GM12878 (cell line): Measurements from ENCODE around the gene PLEKHA7.

ENCODE experiments used
- BACH1 ChIP-seq: fragments of 450-650 bp; IDR thresholded peaks from 2 replicates; pipeline ENCODE4 v1.6.1; 2017; ENCODE audit warnings: mild to moderate bottlenecking, borderline replicate concordance
- CEBPB ChIP-seq, 2 experiments: fragments of 150-350 bp in 1 of 2; IDR thresholded peaks; 2 replicates each; pipeline ENCODE4 v1.6.1; 2012 to 2014; ENCODE audit warnings: low read depth in 2 of 2, low read length in 2 of 2, borderline replicate concordance in 1 of 2, inconsistent platforms in 1 of 2
- CTCF ChIP-seq, 3 experiments: IDR thresholded peaks in 2 of 3; conservative IDR thresholded peaks in 1 of 3; 2 replicates each; pipeline ENCODE4 v1.5.1; 2011; ENCODE audit warnings: low read depth in 3 of 3, low read length in 3 of 3, mild to moderate bottlenecking in 3 of 3, control low read depth in 2 of 3, moderate library complexity in 2 of 3, inconsistent platforms in 1 of 3, mixed read lengths in 1 of 3; ENCODE audit not compliant: control insufficient read depth in 2 of 3, insufficient read depth in 1 of 3; ENCODE audit errors: extremely low read depth in 1 of 3
- EZH2 ChIP-seq: IDR thresholded peaks from 2 replicates; pipeline ENCODE4 v1.6.1; 2012; ENCODE audit warnings: low read depth, mild to moderate bottlenecking, control low read depth, inconsistent platforms, low read length, borderline replicate concordance; ENCODE audit not compliant: control insufficient read depth
- FOXM1 ChIP-seq: IDR thresholded peaks from 2 replicates; pipeline ENCODE4 v1.6.1; 2012; ENCODE audit warnings: low read depth, mild to moderate bottlenecking, inconsistent platforms, low read length, moderate library complexity
- NFYB ChIP-seq: IDR thresholded peaks from 2 replicates; pipeline ENCODE4 v1.6.1; 2011; ENCODE audit warnings: low read depth, mild to moderate bottlenecking, low read length, improper control_type of control experiment, moderate library complexity; ENCODE audit not compliant: insufficient read depth
- POLR2A ChIP-seq: IDR thresholded peaks from 2 replicates; pipeline ENCODE4 v1.6.1; 2011; ENCODE audit warnings: low read depth, mild to moderate bottlenecking, low read length
- TCF7 ChIP-seq: IDR thresholded peaks from 2 replicates; pipeline ENCODE4 v1.6.1; 2014; ENCODE audit warnings: antibody characterized with exemption, borderline replicate concordance
- YBX1 ChIP-seq: fragments of 450-650 bp; IDR thresholded peaks from 2 replicates; pipeline ENCODE4 v1.6.1; 2016; ENCODE audit warnings: antibody characterized with exemption

- no peak for TF ChIP-seq POLR2A
- no peak for TF ChIP-seq CTCF (IDR thresholded peaks at IDR 0.05 in 2 of 3, conservative IDR thresholded peaks at IDR 0.05 in 1 of 3; ENCODE audit: control insufficient read depth in 2 of 3, extremely low read depth in 1 of 3, insufficient read depth in 1 of 3, low read depth in 3 of 3, low read length in 3 of 3)
- TF ChIP-seq CEBPB (IDR thresholded peaks at IDR 0.05; ENCODE audit: borderline replicate concordance in 1 of 2, low read depth in 2 of 2, low read length in 2 of 2) = no peak
- no peak for TF ChIP-seq BACH1
- TF ChIP-seq EZH2 = no peak
- TF ChIP-seq FOXM1 = no peak
- TF ChIP-seq TCF7 = no peak
- no peak for TF ChIP-seq NFYB
- TF ChIP-seq YBX1 = no peak
Observed at GRCh38 chr11:16791191-16791961, 222.8 kb downstream of the PLEKHA7 start.
